Measurements from ENCODE around the gene ZNF684.
A peak's percentile ranks its signal among the peaks of the same experiment; 100 is the strongest.

Gene ZNF684

GRCh38 chr1:40530735-40531380 is 579 bp upstream of the ZNF684 start:
- no peaks in the 10 kb centered on the region for H3F3A ChIP-seq (ENCODE audit: low read depth)
- H3K9me3 ChIP-seq (ENCODE audit: insufficient read depth, low read depth, low read length), result peaks cover 5% of the 10 kb centered on the region; the same call in 1 of the 2 replicates
- peaks cover 22% of the 10 kb centered on the region for H3K4me1 ChIP-seq (ENCODE audit: insufficient read depth, low read length, poor library complexity, severe bottlenecking)
- TF ChIP-seq CTCF (conservative IDR thresholded peaks at IDR 0.05; ENCODE audit: low read length) (no peak), EZH2phosphoT487 (IDR thresholded peaks at IDR 0.05; ENCODE audit: borderline replicate concordance) (no peak)
- H2AFZ ChIP-seq (ENCODE audit: low read length), result peak overlapping the region; percentile 97
- H3K9me2 ChIP-seq (replicated peaks; ENCODE audit: low read depth, low read length), result no peaks in the 10 kb centered on the region
- H3K9ac ChIP-seq (ENCODE audit: low read depth, low read length, poor library complexity, severe bottlenecking), result peak overlapping the region; percentile 77
- H3K27me3 ChIP-seq (ENCODE audit: insufficient read depth, low read length, poor library complexity, severe bottlenecking), result no peaks in the 10 kb centered on the region
- H3K79me2 ChIP-seq (ENCODE audit: insufficient read depth, low read length), result peaks cover 5% of the 10 kb centered on the region; the same call in 1 of the 2 replicates
- H3K4me3 ChIP-seq (ENCODE audit: low read length, poor library complexity, severe bottlenecking), result peak overlapping the region; percentile 91
- peak overlapping the region; percentile 81 for H3K4me2 ChIP-seq (ENCODE audit: low read depth, low read length, poor library complexity, severe bottlenecking)
- H4K20me1 ChIP-seq (ENCODE audit: insufficient read depth, low read length, poor library complexity, severe bottlenecking), result no peaks in the 10 kb centered on the region
- H3K36me3 ChIP-seq (ENCODE audit: insufficient read depth, low read length), result no peaks in the 10 kb centered on the region

GRCh38 chr1:40532062-40532389 is 589 bp downstream of the ZNF684 start:
- H3K4me3 ChIP-seq (ENCODE audit: low read length, poor library complexity, severe bottlenecking), result peak overlapping the region; percentile 91
- peak overlapping the region; percentile 77 for H3K9ac ChIP-seq (ENCODE audit: low read depth, low read length, poor library complexity, severe bottlenecking)
- H3K27me3 ChIP-seq (ENCODE audit: insufficient read depth, low read length, poor library complexity, severe bottlenecking), result no peaks in the 10 kb centered on the region
- H4K20me1 ChIP-seq (ENCODE audit: insufficient read depth, low read length, poor library complexity, severe bottlenecking), result no peaks in the 10 kb centered on the region
- no peaks in the 10 kb centered on the region for H3K9me2 ChIP-seq (replicated peaks; ENCODE audit: low read depth, low read length)
- H3K4me2 ChIP-seq (ENCODE audit: low read depth, low read length, poor library complexity, severe bottlenecking), result peak overlapping the region; percentile 81
- H3F3A ChIP-seq (ENCODE audit: low read depth), result no peaks in the 10 kb centered on the region
- H3K79me2 ChIP-seq (ENCODE audit: insufficient read depth, low read length), result peaks cover 5% of the 10 kb centered on the region; the same call in 1 of the 2 replicates
- H3K4me1 ChIP-seq (ENCODE audit: insufficient read depth, low read length, poor library complexity, severe bottlenecking), result peaks cover 22% of the 10 kb centered on the region
- H3K36me3 ChIP-seq (ENCODE audit: insufficient read depth, low read length), result no peaks in the 10 kb centered on the region
- no peaks in the 10 kb centered on the region for H3K9me3 ChIP-seq (ENCODE audit: insufficient read depth, low read depth, low read length)
- TF ChIP-seq CTCF (conservative IDR thresholded peaks at IDR 0.05; ENCODE audit: low read length), result no peak
- no peak for TF ChIP-seq EZH2phosphoT487 (IDR thresholded peaks at IDR 0.05; ENCODE audit: borderline replicate concordance)
- H2AFZ ChIP-seq (ENCODE audit: low read length), result peak overlapping the region; percentile 97

- no peaks in the 10 kb centered on the region for H3F3A ChIP-seq (ENCODE audit: low read depth)
- H3K4me3 ChIP-seq (ENCODE audit: low read length, poor library complexity, severe bottlenecking), result peak overlapping the region; percentile 91
- H4K20me1 ChIP-seq (ENCODE audit: insufficient read depth, low read length, poor library complexity, severe bottlenecking), result no peaks in the 10 kb centered on the region
- H3K79me2 ChIP-seq (ENCODE audit: insufficient read depth, low read length), result peaks cover 5% of the 10 kb centered on the region; the same call in 1 of the 2 replicates
- H3K36me3 ChIP-seq (ENCODE audit: insufficient read depth, low read length), result no peaks in the 10 kb centered on the region
- no peaks in the 10 kb centered on the region for H3K9me3 ChIP-seq (ENCODE audit: insufficient read depth, low read depth, low read length)
- H3K9me2 ChIP-seq (replicated peaks; ENCODE audit: low read depth, low read length), result no peaks in the 10 kb centered on the region
- H3K4me2 ChIP-seq (ENCODE audit: low read depth, low read length, poor library complexity, severe bottlenecking), result peak overlapping the region; percentile 81
- peaks cover 22% of the 10 kb centered on the region for H3K4me1 ChIP-seq (ENCODE audit: insufficient read depth, low read length, poor library complexity, severe bottlenecking)
- H3K9ac ChIP-seq (ENCODE audit: low read depth, low read length, poor library complexity, severe bottlenecking), result peak overlapping the region; percentile 77
- no peaks in the 10 kb centered on the region for H3K27me3 ChIP-seq (ENCODE audit: insufficient read depth, low read length, poor library complexity, severe bottlenecking)
- no peak overlapping the region for H2AFZ ChIP-seq (ENCODE audit: low read length)
- TF ChIP-seq EZH2phosphoT487 (IDR thresholded peaks at IDR 0.05; ENCODE audit: borderline replicate concordance), result no peak
- TF ChIP-seq CTCF (conservative IDR thresholded peaks at IDR 0.05; ENCODE audit: low read length), result peak; percentile 83
Observed at GRCh38 chr1:40532844-40533424, 1.5 kb downstream of the ZNF684 start.
